ENCODE results near the gene ANP32E.

ANP32E gene

DNA sequence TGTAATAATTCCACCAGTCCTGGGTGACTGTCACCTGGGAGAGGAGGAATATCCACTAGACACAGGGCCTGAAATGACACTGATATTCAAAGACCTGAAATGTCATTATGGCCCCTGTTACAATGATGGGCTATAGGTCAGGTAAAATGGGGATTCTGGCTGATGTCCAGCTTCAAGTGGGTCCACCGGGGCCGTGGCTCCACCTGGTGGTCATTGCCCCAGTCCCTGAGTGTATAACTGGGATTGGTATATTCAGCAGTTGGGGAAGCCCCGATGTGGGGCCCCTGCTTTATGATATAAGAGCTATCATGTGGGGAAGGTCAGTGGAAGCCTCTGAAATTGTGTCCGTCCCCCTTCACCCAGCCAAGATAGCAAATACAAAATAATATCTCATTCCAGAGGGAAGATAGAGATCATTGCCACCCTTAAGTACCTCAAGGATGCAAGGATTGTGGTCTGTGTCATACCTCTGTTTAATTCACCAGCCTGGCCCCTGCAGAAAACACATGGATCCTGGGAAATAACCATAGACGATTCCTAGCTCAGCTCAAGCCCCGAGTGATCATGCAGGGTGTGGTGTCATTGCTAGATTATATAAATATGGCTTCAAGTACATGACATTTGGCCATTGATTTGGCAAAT is 66.8 kb downstream of the ANP32E start:
- no peak for DNase-seq (ENCODE audit: low read depth, low spot score)
